HFF-Myc (cell line): ENCODE measurements around the gene RPL28.

ENCODE experiments used
- DNase-seq: peaks from one replicate; pipeline ENCODE4 v3.0.0-alpha.2; 2011; ENCODE audit warnings: low read depth; ENCODE audit errors: extremely low read depth
- H3K4me3 ChIP-seq: replicated peaks from 2 replicates; pipeline ENCODE4 v1.5.1; 2011; ENCODE audit warnings: low read depth, mild to moderate bottlenecking, control low read depth, low read length
- CTCF ChIP-seq: IDR thresholded peaks from 2 replicates; pipeline ENCODE4 v1.5.1; 2012; ENCODE audit warnings: mild to moderate bottlenecking, low read depth, low read length, control low read depth; ENCODE audit errors: missing control alignments

RPL28 gene

DNA sequence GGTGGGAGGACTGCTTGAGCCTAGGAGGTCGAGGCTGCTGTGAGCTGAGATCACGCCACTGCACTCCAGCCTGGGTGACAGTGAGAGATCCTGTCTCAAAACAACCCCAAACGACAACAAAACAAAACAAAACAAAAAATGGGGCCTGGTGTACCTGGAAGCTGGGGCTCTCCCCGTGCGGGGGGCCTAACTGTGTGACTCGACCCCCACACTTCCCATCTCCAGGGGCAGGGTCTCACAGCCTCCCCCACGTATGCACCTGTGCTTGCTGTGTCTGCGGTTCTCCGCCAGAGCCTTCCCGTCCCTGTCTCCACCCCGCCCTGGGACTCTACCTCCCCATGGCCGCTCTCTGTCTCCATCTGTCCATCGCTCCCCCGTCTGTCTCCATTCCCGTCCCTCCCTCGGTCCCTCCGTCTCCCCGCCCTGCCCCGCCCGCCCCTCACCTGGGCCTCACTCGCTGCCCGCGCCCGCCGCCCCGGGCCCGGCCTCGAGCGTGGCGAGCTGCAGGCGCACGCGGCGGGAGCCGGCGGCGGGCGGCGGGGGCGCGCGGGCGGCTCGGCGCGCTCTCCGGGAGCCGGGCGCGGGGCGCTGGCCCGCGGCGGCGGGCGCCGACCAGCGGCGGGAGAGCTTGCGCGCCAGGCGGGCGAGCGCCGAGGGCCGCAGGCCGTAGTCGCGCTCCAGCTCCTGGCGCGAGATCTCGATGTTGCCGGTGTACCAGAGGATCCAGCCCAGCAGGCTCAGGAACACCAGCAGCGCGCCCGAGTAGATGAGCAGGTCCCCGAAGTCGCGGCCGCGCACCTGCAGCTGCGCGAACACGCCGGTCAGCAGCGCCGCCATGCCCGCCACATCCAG, 2.2 kb upstream of the RPL28 start:
- DNase-seq = no peak
- peak overlapping the region; percentile 96 for H3K4me3 ChIP-seq
- no peak for TF ChIP-seq CTCF

- H3K4me3 ChIP-seq = peak within 1 kb of the TSS; percentile 96
- TF ChIP-seq CTCF = no peak
- no peak for DNase-seq
These were observed 1.4 kb upstream of the RPL28 start, which contains the start of gene TMEM238 for GRCh38 chr19:55384131-55384919. Gene TMEM238, minus strand, starts transcription at chr19:55384292. Its CDS starts 33 bp downstream, at chr19:55384259.

DNA sequence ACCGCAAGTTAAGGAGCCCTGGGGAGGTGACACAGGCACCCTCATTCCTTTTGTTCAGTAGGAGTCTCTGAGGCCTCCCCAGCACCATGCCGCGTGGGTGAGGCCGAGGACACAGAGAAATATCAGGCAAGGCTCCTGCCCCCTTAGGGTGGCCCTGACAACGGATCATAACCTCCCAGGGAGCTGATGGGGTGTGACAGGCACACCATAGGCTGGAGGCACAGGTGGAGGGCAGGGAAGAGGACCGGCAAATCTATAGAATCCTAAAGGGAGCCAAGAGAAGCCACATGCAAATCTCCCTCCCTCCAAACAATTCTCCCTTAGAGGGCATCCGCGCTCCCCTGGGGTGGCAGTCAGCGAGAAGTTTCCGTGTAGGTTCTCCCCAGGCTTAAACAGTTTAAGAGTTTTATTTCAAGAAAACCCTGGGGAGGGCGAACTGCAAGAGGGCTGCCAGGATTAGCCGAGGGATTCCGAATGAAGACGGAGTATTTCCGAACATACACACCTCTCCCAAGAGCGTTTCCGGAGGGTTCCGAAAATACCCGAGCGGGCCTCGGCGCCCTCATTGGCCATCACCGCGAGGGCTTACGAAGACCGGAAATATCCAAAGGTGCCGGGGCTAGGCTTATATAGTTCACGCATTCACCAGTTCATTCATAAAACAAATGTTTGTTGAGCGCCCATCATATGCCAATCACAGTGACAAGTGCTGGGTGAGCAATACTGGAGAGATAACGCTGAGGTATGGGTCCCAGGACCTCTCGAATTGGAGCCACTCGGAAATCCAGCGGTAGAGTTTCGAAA, 610 bp upstream of the RPL28 start:
- no peak for TF ChIP-seq CTCF
- peak overlapping the region; percentile 96 for H3K4me3 ChIP-seq
- peak; percentile 90 for DNase-seq

GRCh38 chr19:55386493-55386971, 800 bp downstream of the RPL28 start:
- TF ChIP-seq CTCF = no peak
- DNase-seq = no peak
- peak overlapping the region; percentile 96 for H3K4me3 ChIP-seq

- TF ChIP-seq CTCF = no peak
- peak overlapping the region; percentile 96 for H3K4me3 ChIP-seq
- no peak for DNase-seq
These were observed 2.2 kb downstream of the RPL28 start for GRCh38 chr19:55387736-55388497.
